Common myeloid progenitor, CD34-positive (primary cell): ENCODE data around the gene RADIL.

Experiments
- CTCF ChIA-PET: fragments of 350-600 bp; sonication (Branson Sonifier 250); formaldehyde crosslinking; loops from one replicate; lab custom pipeline; 2021; ENCODE audit warnings: antibody characterized with exemption; lab: Charles Lee
- POLR2A ChIA-PET: fragments of 350-600 bp; sonication (Branson Sonifier 250); formaldehyde crosslinking; loops from one replicate; lab custom pipeline; 2021; ENCODE audit warnings: antibody characterized with exemption; lab: Charles Lee
- DNase-seq, 3 donors: peaks; one replicate each; pipeline versions ENCODE4 v3.0.0 to v3.0.0-alpha.2; 2013
- H3K27ac ChIP-seq, 2 experiments: 1 replicate in 1 of 2; 2 replicates in 1 of 2; pipeline ENCODE4 v1.7.0; 2013; ENCODE audit warnings: inconsistent platforms in 2 of 2, low read length in 2 of 2, mild to moderate bottlenecking in 2 of 2, low read depth in 1 of 2, moderate library complexity in 1 of 2; ENCODE audit not compliant: severe bottlenecking in 2 of 2, insufficient read depth in 1 of 2, poor library complexity in 1 of 2
- H3K27me3 ChIP-seq, 5 experiments: replicated peaks in 2 of 5; 1 replicate in 3 of 5; 2 replicates in 2 of 5; pipeline versions ENCODE4 v1.6.1 to v1.7.0; 2013; ENCODE audit warnings: low read length in 4 of 5, mild to moderate bottlenecking in 2 of 5, moderate library complexity in 2 of 5, inconsistent platforms in 1 of 5; ENCODE audit not compliant: insufficient read depth in 5 of 5, control insufficient read depth in 4 of 5
- H3K36me3 ChIP-seq, 4 experiments: 1 replicate in 2 of 4; 2 replicates in 2 of 4; pipeline versions ENCODE4 v1.6.1 to v1.7.0; 2013; ENCODE audit warnings: low read length in 3 of 4, control low read depth in 1 of 4, mild to moderate bottlenecking in 1 of 4; ENCODE audit not compliant: control insufficient read depth in 4 of 4, insufficient read depth in 4 of 4
- H3K4me1 ChIP-seq, 4 experiments: 1 replicate in 3 of 4; 2 replicates in 1 of 4; pipeline versions ENCODE4 v1.6.1 to v1.7.1; 2013; ENCODE audit warnings: low read length in 3 of 4, mild to moderate bottlenecking in 3 of 4, control low read depth in 1 of 4, inconsistent platforms in 1 of 4, moderate library complexity in 1 of 4; ENCODE audit not compliant: control insufficient read depth in 4 of 4, insufficient read depth in 4 of 4; ENCODE audit errors: control extremely low read depth in 1 of 4
- H3K4me3 ChIP-seq, 7 experiments: 1 replicate in 4 of 7; 2 replicates in 3 of 7; pipeline versions ENCODE4 v1.5.1 to v1.7.0; 2013; ENCODE audit warnings: mild to moderate bottlenecking in 7 of 7, low read length in 6 of 7, moderate library complexity in 6 of 7, inconsistent platforms in 2 of 7, low read depth in 2 of 7, control low read depth in 1 of 7; ENCODE audit not compliant: insufficient read depth in 4 of 7, control insufficient read depth in 1 of 7; ENCODE audit errors: extremely low read depth in 1 of 7
- H3K9me3 ChIP-seq, 5 experiments: 1 replicate in 4 of 5; 2 replicates in 1 of 5; pipeline versions ENCODE4 v1.6.1 to v1.7.1; 2013; ENCODE audit warnings: low read length in 4 of 5, mild to moderate bottlenecking in 2 of 5, inconsistent platforms in 1 of 5, low read depth in 1 of 5, moderate library complexity in 1 of 5; ENCODE audit not compliant: control insufficient read depth in 4 of 5, insufficient read depth in 2 of 5; ENCODE audit errors: control extremely low read depth in 1 of 5
- WGBS: methylation state at CpG from one replicate; pipeline ENCODE4 v1.1.5; 2013; ENCODE audit not compliant: insufficient coverage; 5-methylcytosine and 5-hydroxymethylcytosine counted together

The RADIL gene

DNA sequence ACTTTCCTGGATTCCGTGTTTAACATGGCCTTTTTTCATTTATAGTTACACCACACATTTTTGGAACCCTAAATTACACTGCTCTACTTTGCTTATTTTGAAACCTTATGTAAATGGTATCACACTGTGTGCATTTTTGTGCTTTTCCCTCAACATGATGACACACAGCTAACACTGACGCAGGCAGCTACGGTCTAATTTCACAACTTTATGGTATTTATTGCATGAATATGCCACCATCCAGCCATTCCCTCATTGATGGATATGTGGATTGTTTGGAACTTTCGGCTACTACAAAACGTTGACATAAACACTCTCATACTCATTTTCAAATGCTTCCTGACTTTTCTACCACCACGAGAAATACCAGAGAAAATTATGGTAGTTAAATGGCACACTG, 28.6 kb downstream of the RADIL start:
- no peaks in the 10 kb centered on the region for H3K36me3 ChIP-seq
- WGBS, result 100% methylated on average over 1 of the region's 6 CpGs
- DNase-seq, result no peak
- ChIA-PET POLR2A (no interaction called here), CTCF (interaction anchor here (0.6 to 2.8 kb wide), 4 partner anchors 24 to 172 kb away, joined by 3 to 11 read pairs (median 4); partner anchors contain the start of gene RADIL)
- no peak overlapping the region for H3K27ac ChIP-seq
- no peaks in the 10 kb centered on the region for H3K4me1 ChIP-seq
- H3K9me3 ChIP-seq, result peaks cover 0 to 12% (median 3%) of the 10 kb centered on the region in 5 experiments
- H3K27me3 ChIP-seq, result peaks cover 0 to 11% (median 3%) of the 10 kb centered on the region in 5 experiments
- no peak overlapping the region for H3K4me3 ChIP-seq

DNA sequence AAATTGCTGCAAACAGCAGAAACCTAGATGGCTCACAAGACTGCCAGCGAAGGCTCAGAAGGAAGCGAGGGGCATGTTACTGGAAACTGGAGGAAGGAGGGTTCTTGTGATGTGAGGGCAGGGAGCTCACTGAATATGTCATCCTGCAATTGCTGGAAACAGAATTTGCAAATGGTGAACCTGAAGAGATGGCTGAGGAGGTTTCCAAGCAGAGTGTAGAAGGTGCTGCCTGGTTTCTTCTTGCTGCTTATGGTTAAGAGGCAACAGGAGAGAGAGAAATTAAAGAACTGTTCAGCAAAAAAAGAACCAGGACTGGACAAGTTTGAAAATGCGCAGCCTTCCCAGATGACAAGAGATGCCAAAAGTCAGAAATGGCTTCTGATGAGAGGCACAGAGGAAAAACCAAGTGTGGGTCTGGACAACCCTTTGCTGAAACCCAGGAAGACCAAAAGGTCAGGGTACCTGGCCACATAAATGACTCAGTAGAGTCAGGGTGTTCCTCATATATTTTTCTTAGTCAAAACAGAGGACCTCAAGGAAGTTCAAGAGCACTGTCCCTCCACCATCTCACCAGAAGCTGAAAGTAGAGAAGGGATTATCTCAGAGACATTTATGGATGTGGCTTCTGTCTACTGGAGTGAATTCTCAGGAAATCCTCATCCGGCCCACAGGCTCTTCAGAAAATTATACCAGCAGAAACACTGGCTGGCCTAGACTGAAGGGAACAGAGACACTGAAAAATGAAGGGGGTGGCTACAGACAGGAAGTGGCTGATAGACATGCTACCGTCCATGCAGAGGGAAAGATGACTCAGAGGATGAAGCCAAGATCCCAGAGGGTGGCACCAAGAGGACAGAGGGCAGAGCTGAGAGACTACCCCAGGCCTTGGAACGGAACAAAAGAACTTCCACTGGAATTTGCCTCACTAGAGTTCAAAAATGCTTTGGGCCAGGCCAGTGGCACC, 31.8 kb downstream of the RADIL start:
- H3K9me3 ChIP-seq, result peaks cover 0 to 12% (median 3%) of the 10 kb centered on the region in 5 experiments
- H3K4me3 ChIP-seq, result no peak overlapping the region
- H3K36me3 ChIP-seq, result no peaks in the 10 kb centered on the region
- H3K27ac ChIP-seq, result no peak overlapping the region
- POLR2A ChIA-PET, result interaction anchor here (0.6 kb wide), 1 partner anchor 35 kb away, joined by 3 read pairs; no protein-coding TSS in a partner anchor
- WGBS, result 87% methylated on average over 6 of the region's 6 CpGs
- H3K27me3 ChIP-seq, result no peaks in the 10 kb centered on the region
- CTCF ChIA-PET, result interaction anchor here (2.0 kb wide), 1 partner anchor 22 kb away, joined by 6 read pairs; no protein-coding TSS in a partner anchor
- H3K4me1 ChIP-seq, result no peaks in the 10 kb centered on the region
- DNase-seq, result no peak

DNA sequence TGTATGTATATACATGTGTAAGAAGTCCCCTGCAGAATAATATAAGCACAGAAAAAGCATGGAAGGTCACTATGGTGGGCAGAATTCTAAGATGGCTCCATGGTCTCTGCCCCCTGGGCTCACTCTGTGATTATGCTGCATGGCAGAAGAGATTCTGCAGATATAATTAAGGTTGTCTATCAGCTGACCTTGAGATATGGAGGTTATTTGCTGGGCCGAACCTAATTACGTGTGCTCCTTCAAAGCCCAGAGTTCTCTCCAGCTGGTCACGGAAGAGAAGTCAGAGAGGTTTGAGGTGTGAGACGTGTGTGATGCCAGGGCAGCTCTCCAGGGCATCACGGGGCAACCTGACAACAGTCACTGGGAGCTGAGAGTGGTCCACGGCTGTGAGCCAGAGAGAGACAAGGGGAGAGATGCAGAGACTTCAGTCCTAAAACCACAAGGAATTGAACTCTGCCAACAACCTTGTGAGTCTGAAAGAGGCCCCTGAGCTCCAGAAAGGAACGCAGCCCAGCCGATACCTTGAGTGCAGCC, 33.2 kb downstream of the RADIL start:
- Histone ChIP-seq H3K27ac (no peak overlapping the region), H3K4me3 (no peak overlapping the region), H3K4me1 (peaks cover 0 to 4% (median 2%) of the 10 kb centered on the region in 4 experiments), H3K9me3 (peaks cover 0 to 12% (median 3%) of the 10 kb centered on the region in 5 experiments), H3K36me3 (no peaks in the 10 kb centered on the region), H3K27me3 (no peaks in the 10 kb centered on the region)
- no peak for DNase-seq
- POLR2A ChIA-PET, result no interaction called here
- 95% methylated on average over 8 of the region's 8 CpGs for WGBS
- CTCF ChIA-PET, result interaction anchor here (1.2 to 2.1 kb wide), 5 partner anchors 21 to 68 kb away, joined by 3 to 11 read pairs (median 7); partner anchors contain the start of gene RADIL

DNA sequence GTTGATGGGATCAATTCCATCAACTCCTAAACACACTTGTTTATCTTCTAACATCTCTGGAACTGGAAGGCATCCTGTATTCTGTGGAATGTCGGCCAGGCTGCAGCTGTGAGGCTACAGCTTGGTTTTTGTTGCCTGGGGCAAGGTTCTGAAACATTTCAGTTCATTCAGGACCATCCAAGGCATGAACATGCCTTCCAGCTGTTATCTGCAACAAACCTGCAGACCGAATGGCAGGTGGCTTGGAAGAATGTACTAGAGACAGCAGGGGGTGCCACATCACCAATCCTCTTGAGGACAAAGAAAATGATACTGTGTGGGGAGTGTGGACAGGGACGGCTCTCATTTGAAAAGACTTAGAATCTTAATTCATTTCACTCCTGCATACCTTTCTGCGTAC, 34.1 kb downstream of the RADIL start:
- H3K4me1 ChIP-seq, result peaks cover 0 to 4% (median 2%) of the 10 kb centered on the region in 4 experiments
- POLR2A ChIA-PET, result no interaction called here
- WGBS, result 42% methylated on average over 2 of the region's 4 CpGs
- H3K4me3 ChIP-seq, result no peak overlapping the region
- H3K27me3 ChIP-seq, result no peaks in the 10 kb centered on the region
- CTCF ChIA-PET, result interaction anchor here (1.0 to 2.1 kb wide), 10 partner anchors 10 to 237 kb away, joined by 3 to 11 read pairs (median 5); partner anchors contain the start of gene RADIL
- no peaks in the 10 kb centered on the region for H3K36me3 ChIP-seq
- peak; percentile 27 to 66 (median 64) for DNase-seq
- H3K27ac ChIP-seq, result no peak overlapping the region
- H3K9me3 ChIP-seq, result peaks cover 0 to 12% (median 3%) of the 10 kb centered on the region in 5 experiments

DNA sequence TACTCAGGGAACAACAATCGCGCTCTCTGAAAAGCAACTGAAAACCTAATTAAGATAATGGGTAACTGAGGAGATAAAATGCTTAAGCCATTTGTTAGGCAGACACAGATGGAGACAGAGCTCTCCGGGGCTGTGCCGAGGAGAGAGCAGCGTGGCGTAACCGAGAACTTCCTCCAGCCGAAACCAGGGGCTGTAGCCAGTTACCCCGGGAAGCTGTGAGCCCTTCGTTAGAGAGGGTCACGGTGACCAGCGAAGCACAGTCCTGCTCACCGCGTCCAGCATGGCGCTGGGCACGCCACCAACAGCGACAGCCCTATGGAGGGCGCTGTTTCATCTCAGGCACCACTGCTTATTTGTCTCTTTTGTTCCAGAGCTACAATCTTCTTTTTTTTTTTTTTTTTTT, 37.8 kb downstream of the RADIL start:
- DNase-seq, result peak; percentile 13 to 45 (median 45)
- CTCF ChIA-PET, result interaction anchor here (0.6 to 2.1 kb wide), 12 partner anchors 10 to 257 kb away, joined by 3 to 11 read pairs (median 4); partner anchors contain the start of gene RADIL
- Histone ChIP-seq H3K27ac (peak overlapping the region in 1 of 2 experiments; percentile 27), H3K9me3 (peaks cover 0 to 3% (median 0%) of the 10 kb centered on the region in 5 experiments), H3K27me3 (peaks cover 0 to 2% (median 0%) of the 10 kb centered on the region in 5 experiments), H3K4me1 (peaks cover 0 to 4% (median 2%) of the 10 kb centered on the region in 4 experiments), H3K4me3 (peak overlapping the region in 5 of 7 experiments; percentile 22 to 74 (median 52)), H3K36me3 (no peaks in the 10 kb centered on the region)
- 15% methylated on average over 17 of the region's 18 CpGs for WGBS
- POLR2A ChIA-PET, result no interaction called here

DNA sequence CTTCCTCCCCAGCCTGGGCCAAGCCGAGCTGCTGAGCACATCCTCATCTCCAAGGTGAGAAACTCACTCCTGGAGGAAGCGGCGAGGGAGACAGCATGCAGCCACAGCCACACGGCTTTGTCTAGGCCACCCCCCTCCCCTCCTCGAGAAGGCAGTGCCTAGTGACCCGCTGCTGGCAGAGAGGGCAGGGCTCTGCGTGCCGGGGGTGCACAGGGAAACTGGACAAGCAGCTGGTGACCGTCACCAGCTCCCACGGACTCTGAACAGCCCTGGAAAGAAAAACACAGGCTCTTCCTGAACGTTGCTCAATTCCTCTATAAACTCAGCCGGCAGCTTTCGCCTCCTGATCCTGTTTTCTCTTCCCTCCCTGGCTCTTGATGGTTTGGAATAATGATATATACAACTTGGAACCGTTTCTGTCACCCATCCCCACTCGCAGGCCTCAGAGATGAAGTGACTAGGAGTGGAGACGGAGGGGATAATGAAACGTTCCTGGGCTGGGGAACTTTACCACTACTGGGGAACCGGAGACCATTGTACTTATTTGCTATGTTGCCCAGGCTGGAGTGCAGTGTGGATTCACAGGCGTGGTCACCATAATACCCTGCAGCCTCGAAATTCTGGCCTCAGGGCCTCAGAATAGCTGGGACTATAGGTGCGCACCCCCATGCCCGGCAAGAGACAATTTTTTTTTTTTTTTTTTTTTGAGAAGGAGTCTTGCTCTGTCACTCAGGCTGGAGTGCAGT, 41.0 kb downstream of the RADIL start:
- ChIA-PET POLR2A (no interaction called here), CTCF (interaction anchor here (0.6 to 1.2 kb wide), 4 partner anchors 20 to 741 kb away, joined by 3 read pairs; partner anchors contain the start of gene RADIL)
- Histone ChIP-seq H3K27me3 (peaks cover 0 to 2% (median 0%) of the 10 kb centered on the region in 5 experiments), H3K4me3 (no peak overlapping the region), H3K27ac (no peak overlapping the region), H3K4me1 (peaks cover 0 to 4% (median 2%) of the 10 kb centered on the region in 4 experiments), H3K9me3 (no peaks in the 10 kb centered on the region), H3K36me3 (no peaks in the 10 kb centered on the region)
- no peak for DNase-seq
- WGBS, result 92% methylated on average over 16 of the region's 22 CpGs
